ENCODE data around the gene C3orf80. TPM values are rescaled to one million over a fixed set of nuclear protein-coding genes. Genes with fewer than 3 reads are reported as not detected.

Gene C3orf80
- total RNA-seq, 1 experiment from 2014 or later, result 0.13 TPM

GRCh38 chr3:160184655-160185054, 40.6 kb upstream of the C3orf80 start:
- Histone ChIP-seq H2AK5ac (ENCODE audit: insufficient read length, low read length) (no peak overlapping the region), H3K23me2 (ENCODE audit: insufficient read length, low read depth, low read length, poor library complexity, severe bottlenecking) (no peaks in the 10 kb centered on the region), H4K8ac (replicated peaks; ENCODE audit: insufficient read length, low read depth, low read length) (no peak overlapping the region), H3K23ac (ENCODE audit: insufficient read length, low read depth, low read length) (no peak overlapping the region), H4K91ac (ENCODE audit: insufficient read length, low read depth, low read length) (no peak overlapping the region), H3K4me1 (ENCODE audit: insufficient read depth, low read length) (no peaks in the 10 kb centered on the region), H2BK5ac (ENCODE audit: insufficient read length, low read length) (no peak overlapping the region), H2BK120ac (ENCODE audit: low read depth, low read length, poor library complexity, severe bottlenecking) (no peak overlapping the region), H3K4me2 (ENCODE audit: insufficient read depth, insufficient read length, low read length) (no peak overlapping the region), H3K27ac (ENCODE audit: insufficient read length, low read depth, low read length) (no peak overlapping the region), H2BK20ac (ENCODE audit: low read depth, low read length, poor library complexity, severe bottlenecking) (no peak overlapping the region), H3K79me2 (ENCODE audit: insufficient read depth, low read length) (no peaks in the 10 kb centered on the region), H2AFZ (ENCODE audit: low read length) (no peak overlapping the region), H3K14ac (ENCODE audit: insufficient read depth, low read length) (no peak overlapping the region), H3K79me1 (ENCODE audit: insufficient read depth, low read depth, low read length, poor library complexity, severe bottlenecking) (no peaks in the 10 kb centered on the region), H2BK12ac (ENCODE audit: insufficient read length, low read depth, low read length) (no peak overlapping the region), H3K9ac (ENCODE audit: extremely low read depth, insufficient read length, low read length) (no peak overlapping the region), H3K9me3 (ENCODE audit: control insufficient read depth, low read depth, low read length) (no peaks in the 10 kb centered on the region), H3T11ph (ENCODE audit: low read length) (no peak overlapping the region), H4K5ac (ENCODE audit: insufficient read length, low read depth, low read length) (no peak overlapping the region), H3K56ac (ENCODE audit: insufficient read length, low read depth, low read length) (no peak overlapping the region), H4K20me1 (ENCODE audit: control insufficient read depth, insufficient read depth, insufficient read length) (no peaks in the 10 kb centered on the region), H3K4ac (ENCODE audit: low read depth, low read length) (no peak overlapping the region), H3K18ac (ENCODE audit: insufficient read length, low read depth, low read length) (no peak overlapping the region), H3K27me3 (ENCODE audit: insufficient read depth, low read length) (no peaks in the 10 kb centered on the region), H2BK15ac (ENCODE audit: low read depth, low read length) (no peak overlapping the region)
- Mint-ChIP-seq H3K27ac (no peak overlapping the region), H3K4me1 (peaks cover 4 to 6% of the 10 kb centered on the region in 2 experiments; a peak in 3 of 4 replicates), H3K36me3 (ENCODE audit: insufficient read depth in 1 of 3, low read depth in 3 of 3) (no peaks in the 10 kb centered on the region), H3K9me3 (no peaks in the 10 kb centered on the region), H3K4me3 (no peak overlapping the region), H3K27me3 (ENCODE audit: low read depth) (no peaks in the 10 kb centered on the region)
- no peak for DNase-seq
- no peak for TF ChIP-seq CTCF (conservative IDR thresholded peaks at IDR 0.05)
- WGBS (ENCODE audit: extremely low coverage, insufficient read length, low lambda C conversion rate), result no CpG with 5 or more reads among the region's 3 CpGs
